Islet of Langerhans (tissue), 1 donor: Measurements from ENCODE around the gene CPNE5.
"Not testable (repeated sequence)": the region's sequence is repeated elsewhere in the genome, so short reads cannot be mapped to it uniquely, and the experiment has no call there.

Experiments
- FAIRE-seq: peaks from one replicate; lab custom pipeline; 2011; peaks lifted over from hg19 to GRCh38; lab: Jason Lieb, UNC

CPNE5 gene

DNA sequence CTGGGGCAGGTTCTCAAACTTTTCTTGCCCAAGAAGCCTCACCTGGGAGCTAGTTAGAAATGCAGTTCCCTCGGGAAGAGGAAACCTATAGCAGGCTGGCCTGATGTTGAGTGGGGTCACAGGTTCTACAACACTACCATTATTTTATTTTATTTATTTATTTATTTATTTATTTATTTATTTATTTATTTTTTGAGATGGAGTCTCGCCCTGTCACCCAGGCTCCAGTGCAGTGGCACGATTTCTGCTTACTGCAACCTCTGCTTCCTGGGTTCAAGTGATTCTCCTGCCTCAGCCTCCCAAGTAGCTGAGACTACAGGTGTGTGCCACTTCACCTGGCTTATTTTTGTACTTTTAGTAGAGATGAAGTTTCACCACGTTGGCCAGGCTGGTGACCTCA, 115.3 kb downstream of the CPNE5 start:
- not testable (repeated sequence) for FAIRE-seq

DNA sequence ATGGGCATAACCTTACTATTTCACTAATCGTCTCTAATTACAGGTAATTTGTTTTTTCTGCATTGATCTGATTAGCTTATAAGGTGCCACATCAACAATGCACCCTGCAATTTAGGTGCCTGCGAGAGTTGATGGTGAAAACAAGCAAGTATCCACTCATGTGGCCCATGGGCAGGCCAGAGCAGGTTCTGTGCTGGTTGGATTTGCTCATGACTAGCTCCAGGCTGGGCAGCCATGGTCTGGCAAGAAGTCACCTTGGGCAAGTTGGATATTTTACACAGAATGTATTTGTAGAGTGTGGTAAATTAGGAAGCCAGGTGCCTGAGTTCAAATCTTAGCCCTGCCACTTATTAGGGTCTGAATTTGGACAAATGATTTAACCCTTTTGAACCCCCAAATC, 116.4 kb downstream of the CPNE5 start:
- no peak for FAIRE-seq

DNA sequence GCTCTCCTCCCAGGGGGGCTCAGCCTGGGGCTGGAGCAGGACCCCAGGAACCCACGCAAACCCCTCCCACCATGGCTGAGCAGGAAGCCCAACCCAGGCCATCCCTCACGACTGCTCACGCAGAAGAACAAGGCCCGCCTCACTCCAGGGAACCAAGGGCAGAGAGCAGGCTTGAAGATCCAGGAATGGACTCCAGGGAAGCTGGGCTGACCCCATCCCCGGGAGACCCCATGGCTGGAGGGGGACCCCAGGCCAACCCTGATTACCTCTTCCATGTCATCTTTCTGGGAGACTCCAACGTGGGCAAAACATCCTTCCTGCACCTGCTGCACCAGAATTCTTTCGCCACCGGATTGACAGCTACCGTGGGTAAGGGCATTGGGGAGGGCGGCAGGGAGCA, 116.9 kb downstream of the CPNE5 start:
- FAIRE-seq = no peak

DNA sequence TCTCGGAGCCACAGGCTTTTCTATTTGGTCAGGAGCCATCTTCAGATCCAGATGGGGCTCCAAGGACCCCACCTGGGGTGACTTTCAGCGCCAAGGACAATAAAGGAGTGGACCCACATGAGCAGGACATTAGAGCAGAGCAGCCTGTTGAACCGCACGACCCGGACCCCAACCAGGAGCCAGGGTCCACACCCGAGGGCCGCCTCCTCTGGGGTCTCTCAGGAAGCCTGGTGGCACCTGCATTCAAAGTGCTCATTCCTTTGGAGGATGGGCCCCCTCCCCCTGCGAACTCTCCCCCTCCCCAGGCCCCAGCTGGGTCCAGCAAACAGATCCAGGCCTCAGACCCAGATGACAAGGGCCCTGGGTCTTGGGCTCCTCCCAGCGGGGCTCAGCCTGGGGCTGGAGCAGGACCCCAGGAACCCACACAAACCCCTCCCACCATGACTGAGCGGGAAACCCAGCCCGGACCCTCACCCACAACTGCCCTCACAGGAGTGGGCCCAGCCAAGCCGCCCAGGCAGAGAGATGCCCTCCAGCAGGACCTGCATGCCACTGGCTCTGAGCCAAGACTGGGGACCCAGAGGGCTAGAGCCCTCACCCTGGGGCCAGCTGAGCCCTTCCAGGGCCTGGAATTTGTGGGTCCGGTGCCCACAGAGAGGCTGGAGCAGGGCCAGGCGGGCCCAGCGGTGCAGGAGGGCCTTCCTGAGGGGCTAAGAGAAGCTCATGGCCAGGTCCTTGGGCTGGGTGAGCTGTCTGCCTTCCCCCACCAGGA, 117.7 kb downstream of the CPNE5 start:
- FAIRE-seq = no peak

DNA sequence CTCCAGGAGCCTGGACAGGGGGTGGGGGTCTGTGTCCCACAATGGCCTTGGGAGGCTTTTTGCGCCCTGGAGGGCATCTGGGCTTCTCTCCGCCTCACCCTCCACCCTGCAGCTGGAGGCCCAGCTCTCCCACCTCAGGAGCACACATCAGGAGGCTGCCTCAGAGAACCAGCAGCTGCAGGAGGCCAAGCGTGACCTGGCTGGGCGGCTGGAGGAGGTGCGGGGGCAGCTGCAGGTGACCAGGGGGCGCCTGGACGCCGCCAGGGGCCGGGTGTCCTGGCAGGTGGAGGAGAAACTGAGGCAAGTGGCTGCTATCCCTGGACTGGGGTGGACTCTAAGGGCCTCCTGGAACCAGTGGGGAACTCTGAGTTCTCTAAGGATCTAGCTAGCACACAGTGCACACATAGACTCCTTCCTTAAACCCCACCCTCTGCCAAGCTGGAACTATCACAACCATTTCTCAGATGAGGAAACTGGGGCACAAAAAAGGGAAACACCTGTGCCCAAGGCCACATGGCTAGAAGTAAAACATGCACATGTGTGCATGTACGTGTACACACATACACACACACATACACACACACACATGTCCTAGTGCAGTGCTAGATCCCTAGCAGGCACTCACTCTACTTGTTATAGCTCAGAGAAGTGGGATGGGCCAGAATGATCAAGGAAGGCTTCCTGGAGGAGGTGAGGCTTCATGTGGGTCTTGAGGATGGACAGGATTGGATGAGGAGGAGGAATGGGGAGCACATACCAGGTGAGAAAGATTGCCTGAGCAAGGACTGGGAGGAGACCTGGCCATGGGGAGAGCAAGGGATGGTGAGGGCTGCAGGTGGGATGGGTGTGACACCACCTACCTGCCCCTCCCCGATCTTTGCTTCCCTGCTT, 118.7 kb downstream of the CPNE5 start:
- FAIRE-seq = no peak

DNA sequence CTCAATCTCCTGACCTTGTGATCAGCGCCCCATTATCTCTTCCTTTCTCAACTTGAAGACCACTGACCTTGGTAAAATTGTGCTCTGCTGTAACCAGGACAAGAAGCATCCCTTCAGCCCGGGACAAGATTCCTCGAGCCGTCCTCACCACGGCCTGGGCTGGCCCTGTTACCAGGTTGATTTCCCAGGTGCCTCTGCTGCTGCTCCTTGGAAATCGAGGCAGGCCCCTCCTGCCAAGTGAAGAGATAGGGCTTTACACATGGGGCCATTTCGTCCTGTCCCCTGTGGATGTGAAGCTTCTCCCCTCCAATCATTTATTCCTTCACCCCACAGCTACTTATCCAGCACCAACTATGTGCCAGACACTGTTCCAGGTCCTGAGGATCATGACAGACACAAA, 120.1 kb downstream of the CPNE5 start:
- FAIRE-seq = no peak

DNA sequence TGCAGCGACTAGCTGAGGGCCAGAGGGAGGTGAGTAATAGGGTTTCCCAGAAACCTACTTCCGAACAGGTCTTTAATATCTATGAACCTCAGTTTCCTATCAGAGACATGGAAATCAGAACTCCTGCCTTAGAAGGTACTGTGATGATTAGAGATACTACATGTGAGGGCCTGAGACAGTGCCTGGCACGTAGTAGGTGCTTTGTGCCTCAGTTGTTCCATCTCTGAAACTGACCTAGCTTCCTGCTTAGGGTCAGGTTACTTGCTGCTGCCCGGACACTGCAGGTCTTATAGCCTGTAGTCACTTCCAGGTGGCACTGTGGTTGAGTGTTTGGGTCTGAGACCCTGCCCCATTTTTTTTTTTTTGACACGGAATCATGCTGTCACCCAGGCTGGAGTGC, 120.7 kb downstream of the CPNE5 start:
- no peak for FAIRE-seq

DNA sequence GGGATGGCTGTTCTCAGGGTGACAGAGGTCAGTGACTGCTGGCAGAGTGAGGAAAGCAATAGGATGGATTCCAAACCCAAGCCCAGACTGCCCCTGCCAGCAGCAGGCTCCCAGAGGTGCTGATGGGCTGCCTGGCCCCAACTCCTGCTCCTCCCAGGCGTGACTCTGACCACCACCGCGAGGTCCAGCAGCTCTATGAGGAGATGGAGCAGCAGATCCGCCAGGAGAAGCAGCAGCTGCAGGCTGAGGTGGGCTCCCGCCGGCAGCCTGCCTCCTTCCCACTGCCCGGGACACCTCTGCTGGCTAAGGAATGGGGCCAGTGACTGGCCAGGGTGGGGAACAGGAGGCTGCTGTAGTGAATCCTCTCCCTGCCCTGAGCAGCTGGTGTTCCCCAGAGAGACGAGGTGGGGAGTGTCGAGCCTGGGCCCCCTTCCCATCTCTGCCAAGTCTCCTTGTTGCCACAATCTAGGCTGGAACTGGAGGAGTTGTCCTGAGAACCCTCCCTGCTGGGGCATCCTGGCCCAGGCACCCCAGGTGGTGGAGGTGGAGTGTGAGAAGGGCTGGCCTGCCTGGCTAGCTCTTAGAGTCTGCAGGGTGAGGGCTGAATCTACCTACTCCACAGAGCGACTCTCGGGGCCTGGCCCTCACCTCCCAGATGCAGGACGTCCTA, 121.2 kb downstream of the CPNE5 start:
- FAIRE-seq = no peak

DNA sequence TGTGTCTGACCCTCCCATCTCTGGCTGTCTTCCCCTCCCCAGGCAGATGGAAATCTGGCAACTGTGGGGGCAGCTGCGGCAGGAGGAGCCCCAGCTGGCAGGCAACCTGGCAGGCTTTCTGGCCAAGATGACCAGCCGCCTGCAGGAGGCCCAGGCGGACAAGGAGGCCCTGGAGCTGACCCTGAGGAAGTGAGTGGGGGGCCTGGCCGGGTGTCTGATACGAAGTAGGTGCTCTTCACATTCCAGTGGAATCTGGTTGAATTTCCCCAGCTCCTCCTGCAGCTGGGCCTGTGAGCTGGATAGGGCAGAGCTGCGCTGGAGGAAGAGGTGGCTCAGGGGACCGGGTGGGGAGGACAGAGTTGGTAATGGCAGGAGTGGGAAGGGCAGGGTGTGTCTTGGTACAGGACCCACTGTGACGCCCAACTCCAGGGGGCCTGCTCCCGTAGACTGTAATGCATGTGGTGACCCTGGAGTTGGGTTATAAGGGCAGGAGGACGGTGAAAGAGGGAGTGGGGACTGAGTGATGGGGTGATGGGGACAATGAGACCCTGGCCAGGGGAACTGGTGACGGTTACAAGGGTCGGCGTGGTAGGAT, 121.9 kb downstream of the CPNE5 start:
- FAIRE-seq = no peak

DNA sequence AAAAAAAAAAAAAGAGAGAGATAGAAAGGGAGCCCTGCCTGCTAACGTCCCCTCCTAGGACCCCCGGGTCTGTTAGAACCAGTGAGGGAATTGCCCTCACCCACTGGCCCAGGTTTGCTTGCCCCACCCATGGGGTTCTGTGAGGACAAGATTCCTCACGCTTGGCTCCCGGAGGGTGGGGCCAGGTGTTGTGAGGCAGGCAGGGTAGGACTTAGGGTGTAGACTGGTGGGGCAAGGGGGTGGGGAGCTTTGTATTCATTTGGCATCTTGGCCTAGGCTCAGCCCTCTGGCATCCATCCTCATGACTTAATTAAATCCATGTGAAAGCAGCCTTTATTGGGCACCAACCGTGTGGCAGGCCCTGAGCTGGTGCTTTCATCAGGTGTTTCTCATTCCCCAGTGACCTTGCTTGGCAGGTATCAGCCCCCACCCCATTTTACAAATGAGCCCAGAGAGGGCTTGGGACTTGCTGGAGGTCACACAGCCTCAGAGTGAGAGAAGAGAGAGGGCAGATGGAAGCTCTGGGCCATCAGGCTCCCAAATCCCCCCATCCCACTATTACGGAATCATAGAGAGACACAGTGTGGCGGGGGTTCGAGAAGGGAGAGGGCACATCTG, 122.7 kb downstream of the CPNE5 start:
- FAIRE-seq = no peak

DNA sequence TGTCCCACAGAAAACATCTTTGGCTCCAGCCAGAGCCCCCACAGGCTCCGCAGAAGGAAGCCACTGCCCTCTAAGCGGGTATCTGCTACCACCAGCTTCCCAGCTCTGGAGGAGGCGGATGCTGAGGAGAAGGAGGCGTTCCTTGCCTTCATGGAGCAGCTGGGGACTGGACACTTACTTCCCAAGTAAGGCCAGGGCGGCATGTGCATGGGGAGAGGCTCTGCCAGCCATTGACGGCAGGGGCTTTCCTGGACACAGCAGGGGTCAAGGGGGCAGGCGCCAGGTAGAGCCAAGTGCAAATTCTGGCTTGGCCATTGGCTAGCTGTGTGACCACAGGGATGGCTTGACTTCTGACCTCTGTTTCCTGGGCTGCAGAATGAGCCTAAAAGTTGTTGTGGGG, 123.8 kb downstream of the CPNE5 start:
- FAIRE-seq = no peak

DNA sequence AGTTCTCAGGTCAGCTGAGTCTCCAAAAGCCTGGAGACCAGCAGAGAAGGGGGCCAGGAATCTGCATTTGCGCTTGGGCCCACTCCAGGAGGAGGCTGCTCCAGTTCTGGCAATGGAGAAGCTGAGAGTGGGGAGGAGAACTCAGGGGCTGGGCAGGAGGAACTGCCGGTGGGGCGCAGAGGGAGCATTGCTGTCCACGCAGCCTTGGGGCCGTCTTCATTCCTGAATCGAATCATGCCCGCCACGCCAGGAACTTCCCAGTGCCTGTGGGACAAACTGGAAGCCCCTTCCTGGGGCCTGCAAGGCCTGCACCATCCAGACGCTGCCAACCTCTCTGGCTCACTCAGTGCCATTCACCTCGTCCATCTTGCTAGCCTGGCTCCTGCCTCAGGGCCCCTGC, 124.7 kb downstream of the CPNE5 start:
- FAIRE-seq = no peak

DNA sequence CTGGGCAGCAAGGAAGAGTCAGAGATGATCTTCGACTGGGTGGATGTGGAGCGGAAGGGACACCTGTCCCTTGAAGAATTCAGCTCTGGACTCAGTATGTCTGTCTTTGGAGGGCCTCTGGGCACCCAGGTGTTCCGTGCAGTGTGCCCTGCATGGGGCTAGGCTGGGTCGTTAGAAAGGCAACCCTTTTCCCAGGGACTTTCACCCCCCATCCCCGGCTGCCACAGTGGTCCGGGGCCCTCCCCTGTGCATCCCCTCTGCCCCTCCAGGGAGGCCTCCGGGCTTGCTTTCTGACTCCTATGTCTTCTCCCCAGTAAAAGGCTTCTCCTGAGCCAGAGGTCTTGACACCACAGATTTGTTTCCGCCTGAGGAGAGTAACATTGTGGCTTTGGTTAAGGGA, 125.4 kb downstream of the CPNE5 start:
- FAIRE-seq = no peak

DNA sequence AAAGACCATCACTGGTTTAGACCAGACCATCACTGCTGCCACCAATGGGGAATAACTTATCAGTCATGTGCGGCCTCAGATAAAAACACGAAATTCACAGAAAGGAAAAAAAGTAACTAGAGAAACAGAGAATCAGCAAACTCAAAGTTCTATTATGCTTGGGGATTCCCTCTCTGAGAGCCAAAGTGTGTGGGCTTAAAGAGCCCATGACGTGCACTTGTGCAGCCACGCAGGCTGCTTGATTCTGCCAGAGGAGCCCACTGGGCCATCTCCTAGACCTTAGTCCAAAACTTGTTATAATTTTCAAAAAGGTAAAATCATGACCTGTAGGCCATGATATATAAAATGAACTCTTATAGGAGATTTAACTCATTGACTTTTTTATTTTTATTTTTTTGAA, 126.4 kb downstream of the CPNE5 start:
- FAIRE-seq = no peak

DNA sequence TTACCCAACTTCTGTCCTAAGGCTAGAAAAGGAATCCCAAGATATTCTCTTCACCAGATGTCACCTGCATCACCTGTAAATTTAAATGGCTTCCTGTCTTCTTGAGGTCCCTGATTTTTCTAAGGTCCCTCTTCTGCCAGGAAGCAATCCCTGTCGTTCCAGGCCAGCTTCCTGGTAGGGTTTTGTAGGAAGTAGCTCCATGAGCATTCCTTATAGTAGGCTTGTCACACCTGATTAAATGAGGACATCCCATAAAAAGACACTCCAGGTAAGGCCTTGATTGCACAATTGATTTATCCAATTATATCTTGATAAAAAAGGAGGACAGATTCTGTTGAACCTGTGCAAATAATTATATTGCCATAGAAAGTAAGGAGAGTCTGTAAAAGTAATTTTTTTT, 132.9 kb downstream of the CPNE5 start:
- FAIRE-seq = no peak

DNA sequence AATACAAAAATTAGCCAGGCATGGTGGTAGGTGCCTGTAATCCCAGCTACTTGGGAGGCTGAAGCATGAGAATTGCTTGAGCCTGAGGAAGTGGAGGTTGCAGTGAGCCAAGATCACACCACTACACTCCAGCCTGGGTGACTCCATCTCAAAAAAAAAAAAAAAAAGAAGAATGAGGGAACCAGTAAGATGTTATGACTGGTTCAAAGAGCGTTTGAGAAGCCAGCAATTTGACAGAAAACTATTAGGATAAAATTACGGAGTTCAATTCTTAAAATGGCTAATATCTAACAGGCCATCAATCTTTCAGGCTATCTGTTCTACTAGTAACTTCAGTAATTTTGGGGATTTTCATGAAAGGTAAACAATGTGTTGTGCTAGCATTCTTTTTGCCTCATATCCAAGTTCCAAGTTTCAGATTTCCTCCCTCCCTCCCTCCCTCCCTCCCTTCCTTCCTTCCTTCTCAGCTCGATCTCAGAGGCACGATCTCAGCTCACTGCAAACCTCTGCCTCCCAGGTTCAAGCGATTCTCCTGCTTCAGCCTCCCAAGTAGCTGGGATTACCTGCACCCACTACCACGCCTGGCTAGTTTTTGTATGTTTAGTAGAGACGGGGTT, 134.2 kb downstream of the CPNE5 start:
- not testable (repeated sequence) for FAIRE-seq

DNA sequence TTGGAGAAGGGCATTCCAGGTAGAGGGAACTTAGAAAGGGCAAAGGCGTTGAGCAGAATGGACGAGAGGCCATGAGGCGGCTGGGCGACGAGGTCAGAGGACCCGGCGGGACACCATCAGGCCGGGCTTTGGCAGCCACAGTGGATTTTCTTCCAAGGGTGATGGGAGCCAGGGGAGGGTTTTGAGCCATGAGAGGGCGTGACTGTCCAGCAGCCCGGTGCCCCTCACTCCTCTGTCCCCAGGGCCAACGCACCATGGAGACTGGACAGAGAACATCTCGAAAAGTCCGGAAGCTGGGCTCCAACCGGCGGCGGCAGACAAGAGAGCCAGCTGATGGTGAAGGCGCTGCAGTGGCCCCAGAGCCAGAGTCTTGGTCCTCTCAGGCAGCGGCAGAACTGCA, 135.3 kb downstream of the CPNE5 start:
- no peak for FAIRE-seq

DNA sequence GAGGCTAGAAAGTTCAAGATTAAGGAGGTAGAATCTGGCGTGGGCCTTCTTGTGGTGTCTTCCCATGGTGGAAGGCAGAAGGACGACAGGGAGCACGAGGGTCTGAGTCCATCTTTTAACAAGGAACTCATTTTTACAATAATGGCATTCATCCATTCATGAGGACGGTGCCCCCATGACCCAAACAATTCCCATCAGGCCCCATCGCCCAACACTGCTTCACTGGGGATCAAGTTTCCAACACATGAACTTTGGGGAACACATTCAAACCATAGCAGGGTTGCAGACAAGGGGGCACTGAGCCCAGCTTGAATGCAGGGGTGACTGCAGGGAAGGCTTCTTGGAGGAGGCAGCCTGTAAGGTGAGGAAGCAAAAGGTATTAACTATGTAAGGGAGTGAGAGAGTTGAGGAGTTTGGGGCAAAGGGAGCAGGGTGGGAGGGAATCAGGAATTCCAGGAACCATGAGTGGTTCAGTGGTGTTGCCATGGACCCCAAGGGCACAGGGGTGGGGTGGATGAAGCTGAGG, 136.1 kb downstream of the CPNE5 start:
- no peak for FAIRE-seq

DNA sequence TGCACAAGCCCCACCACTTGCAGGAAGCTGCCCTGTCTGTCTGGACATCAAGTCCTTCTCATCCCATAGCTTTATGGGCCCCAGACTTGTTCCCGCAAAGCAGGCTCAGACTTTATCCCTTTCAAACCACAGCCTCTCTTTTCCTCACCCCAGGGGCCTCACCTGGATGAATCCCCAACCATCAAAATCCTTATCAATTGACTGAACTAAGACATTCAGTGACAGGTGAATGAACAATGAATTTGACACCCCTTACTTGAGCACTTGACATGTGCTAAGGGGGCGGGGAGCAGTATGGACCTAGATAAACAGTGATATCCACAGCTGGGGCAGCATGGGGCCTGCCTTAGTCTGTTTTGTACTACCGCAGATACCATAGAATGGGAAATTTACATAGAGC, 136.6 kb downstream of the CPNE5 start:
- no peak for FAIRE-seq

DNA sequence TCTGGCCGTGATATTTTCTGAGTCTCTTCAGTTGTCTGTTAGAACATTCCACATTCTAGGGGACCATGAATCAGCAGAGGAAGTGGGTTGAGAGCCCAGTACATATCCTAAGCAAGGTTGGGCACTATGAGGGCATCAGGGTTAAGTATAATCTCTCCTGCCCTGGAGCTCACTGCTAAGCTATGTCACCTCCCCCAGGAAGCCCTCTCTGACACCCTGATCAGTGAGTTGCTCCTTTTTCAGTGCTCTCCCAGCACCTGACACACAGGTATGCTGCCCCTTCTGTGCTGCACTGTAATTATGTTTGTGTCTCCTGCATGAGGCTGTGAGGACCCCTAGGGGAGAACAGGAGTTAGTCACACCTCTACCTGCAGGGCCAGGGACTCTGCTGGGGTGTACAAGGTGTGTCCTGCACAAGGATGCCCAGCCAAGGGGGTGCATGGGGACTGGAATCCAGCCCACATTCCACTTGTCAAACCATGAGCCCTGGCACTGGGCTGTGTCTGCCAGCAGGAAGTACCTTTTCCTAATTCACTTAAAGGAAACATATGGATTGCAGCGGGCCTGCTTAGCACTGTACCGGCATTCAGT, 137.7 kb downstream of the CPNE5 start:
- FAIRE-seq = no peak

DNA sequence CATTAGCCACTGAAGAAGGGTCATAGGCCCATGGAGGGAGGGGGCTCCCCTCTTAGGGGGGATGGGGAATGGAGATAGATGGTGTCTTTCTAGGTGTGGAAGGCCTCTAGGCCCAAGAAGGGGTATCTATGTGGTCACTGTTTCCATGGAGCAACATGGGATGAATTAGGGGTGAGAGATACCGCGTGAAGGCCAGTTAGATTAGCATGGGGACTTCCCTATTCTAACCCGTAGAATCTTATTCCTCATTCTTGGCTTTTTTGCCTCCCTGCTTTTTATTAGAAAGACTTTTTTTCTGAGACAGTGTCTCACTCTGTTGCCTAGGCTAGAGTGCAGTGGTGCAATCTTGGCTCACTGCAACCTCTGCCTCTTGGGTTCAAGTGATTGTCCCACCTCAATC, 138.4 kb downstream of the CPNE5 start:
- FAIRE-seq = no peak
